Measurements from ENCODE around the gene NDUFS7. TPM values are rescaled to one million over a fixed set of nuclear protein-coding genes. Genes with fewer than 3 reads are reported as not detected.
A peak's percentile ranks its signal among the peaks of the same experiment; 100 is the strongest.
"Not testable (repeated sequence)": the region's sequence is repeated elsewhere in the genome, so short reads cannot be mapped to it uniquely, and the experiment has no call there.

The NDUFS7 gene
- total RNA-seq, 2 experiments from 2014 or later, result 107 to 109 TPM

- peaks cover 9% of the 10 kb centered on the region for H3K4me1 Mint-ChIP-seq
- H3K4me3 Mint-ChIP-seq, result no peak overlapping the region
- H3K27me3 Mint-ChIP-seq, result no peaks in the 10 kb centered on the region
- no peaks in the 10 kb centered on the region for H3K9me3 Mint-ChIP-seq
- H3K36me3 Mint-ChIP-seq (ENCODE audit: low read depth), result peaks cover 27% of the 10 kb centered on the region
- ChIA-PET CTCF (no interaction called here), POLR2A (no interaction called here)
- H3K27ac Mint-ChIP-seq, result no peak overlapping the region
- no peak for DNase-seq
Observed at GRCh38 chr19:1433119-1434039, 49.7 kb downstream of the NDUFS7 start.

DNA sequence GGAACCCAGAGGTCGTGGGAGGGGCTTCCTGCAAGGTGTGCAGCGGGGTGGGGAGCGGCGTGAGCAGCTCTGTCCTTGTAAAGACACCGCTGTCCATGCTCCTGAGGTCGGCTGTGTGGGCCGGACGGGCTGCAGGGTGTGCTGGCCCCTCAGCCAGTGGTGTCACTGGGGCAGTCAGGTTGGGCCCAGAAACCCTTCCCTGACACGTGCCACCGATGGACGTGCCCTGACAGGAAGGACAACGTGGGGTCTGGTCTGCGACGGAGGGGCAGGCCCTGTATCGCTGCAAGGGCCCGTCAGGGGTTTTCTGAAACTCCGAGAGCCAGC, 50.3 kb downstream of the NDUFS7 start:
- peaks cover 9% of the 10 kb centered on the region for H3K4me1 Mint-ChIP-seq
- no peak for DNase-seq
- peaks cover 30% of the 10 kb centered on the region for H3K36me3 Mint-ChIP-seq (ENCODE audit: low read depth)
- H3K9me3 Mint-ChIP-seq, result no peaks in the 10 kb centered on the region
- ChIA-PET CTCF (interaction anchor here (0.6 kb wide), 1 partner anchor 732 kb away, joined by 3 read pairs; no protein-coding TSS in a partner anchor), POLR2A (no interaction called here)
- no peaks in the 10 kb centered on the region for H3K27me3 Mint-ChIP-seq
- no peak overlapping the region for H3K27ac Mint-ChIP-seq
- no peak overlapping the region for H3K4me3 Mint-ChIP-seq

DNA sequence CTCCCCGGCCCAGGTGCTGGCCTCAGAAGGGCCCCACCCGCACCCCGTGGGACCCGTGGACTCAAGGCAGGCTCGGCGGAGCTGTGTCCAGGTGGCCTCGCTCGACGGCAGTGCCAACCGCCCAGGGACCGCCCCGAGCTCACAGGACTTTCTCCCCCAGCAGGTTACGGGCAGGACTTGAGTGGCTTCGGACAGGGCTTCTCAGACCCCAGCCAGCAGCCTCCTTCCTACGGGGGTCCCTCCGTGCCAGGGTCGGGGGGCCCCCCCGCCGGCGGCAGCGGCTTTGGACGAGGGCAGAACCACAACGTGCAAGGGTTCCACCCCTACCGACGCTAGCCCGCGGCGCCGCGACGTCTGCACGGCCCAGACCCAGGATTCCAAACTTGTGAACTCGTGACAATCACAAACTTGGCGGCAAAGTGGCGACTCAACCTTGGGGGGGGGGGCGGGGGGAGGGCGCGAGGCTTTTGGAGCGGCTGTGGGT, 50.9 kb downstream of the NDUFS7 start:
- no peak for DNase-seq
- H3K27ac Mint-ChIP-seq, result no peak overlapping the region
- H3K4me1 Mint-ChIP-seq, result peaks cover 10% of the 10 kb centered on the region
- no peaks in the 10 kb centered on the region for H3K9me3 Mint-ChIP-seq
- CTCF ChIA-PET, result interaction anchor here (0.6 to 1.1 kb wide), 2 partner anchors 10 to 731 kb away, joined by 3 read pairs; no protein-coding TSS in a partner anchor
- peaks cover 34% of the 10 kb centered on the region for H3K36me3 Mint-ChIP-seq (ENCODE audit: low read depth)
- H3K27me3 Mint-ChIP-seq, result no peaks in the 10 kb centered on the region
- POLR2A ChIA-PET, result no interaction called here
- H3K4me3 Mint-ChIP-seq, result no peak overlapping the region

DNA sequence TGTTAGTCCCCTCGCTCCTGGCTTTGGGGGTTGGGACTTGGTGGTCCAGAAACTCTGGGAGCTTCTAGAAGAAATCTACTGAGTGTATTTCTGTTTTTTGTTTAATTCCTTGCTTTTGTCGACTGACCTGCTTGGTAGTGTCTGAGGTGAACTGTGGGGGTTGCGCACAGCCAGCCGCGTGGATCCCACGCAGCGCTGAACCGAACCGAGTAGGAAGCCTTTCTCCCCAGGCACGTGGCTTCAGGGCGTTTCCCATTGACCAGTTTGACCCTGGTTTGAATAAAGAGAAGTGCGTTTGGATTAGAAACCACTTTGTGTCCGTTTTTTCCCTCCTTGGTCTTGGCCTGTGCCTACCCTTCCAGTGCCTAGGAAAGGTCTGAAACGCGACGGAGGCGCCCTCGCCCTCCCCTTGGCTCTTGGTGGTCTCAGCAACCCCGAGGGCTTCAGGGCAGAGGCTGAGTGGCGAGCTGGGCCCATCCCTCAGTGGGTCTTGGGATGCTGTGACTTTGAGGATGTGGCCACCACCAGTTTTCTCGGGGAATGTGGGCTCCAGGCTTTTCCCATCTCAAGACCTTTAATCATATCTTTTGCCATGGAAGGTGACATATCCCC, 51.8 kb downstream of the NDUFS7 start:
- POLR2A ChIA-PET, result no interaction called here
- CTCF ChIA-PET, result interaction anchor here (0.9 to 1.3 kb wide), 3 partner anchors 9 to 21 kb away, joined by 3 read pairs; no protein-coding TSS in a partner anchor
- no peaks in the 10 kb centered on the region for H3K9me3 Mint-ChIP-seq
- DNase-seq, result no peak
- no peak overlapping the region for H3K4me3 Mint-ChIP-seq
- no peaks in the 10 kb centered on the region for H3K27me3 Mint-ChIP-seq
- H3K4me1 Mint-ChIP-seq, result peaks cover 19% of the 10 kb centered on the region
- H3K27ac Mint-ChIP-seq, result no peak overlapping the region
- peaks cover 38% of the 10 kb centered on the region for H3K36me3 Mint-ChIP-seq (ENCODE audit: low read depth)

- no peaks in the 10 kb centered on the region for H3K9me3 Mint-ChIP-seq
- POLR2A ChIA-PET, result interaction anchor here (0.7 to 2.1 kb wide), 7 partner anchors 18 to 193 kb away, joined by 3 to 10 read pairs (median 3); partner anchors contain the start of gene CIRBP
- peaks cover 52% of the 10 kb centered on the region for H3K36me3 Mint-ChIP-seq (ENCODE audit: low read depth)
- H3K4me3 Mint-ChIP-seq, result no peak overlapping the region
- DNase-seq, result no peak
- no peaks in the 10 kb centered on the region for H3K27me3 Mint-ChIP-seq
- CTCF ChIA-PET, result interaction anchor here (0.8 to 1.1 kb wide), 2 partner anchors 23 to 193 kb away, joined by 4 to 5 read pairs; no protein-coding TSS in a partner anchor
- H3K27ac Mint-ChIP-seq, result peak overlapping the region; percentile 97
- H3K4me1 Mint-ChIP-seq, result peaks cover 37% of the 10 kb centered on the region
Observed at GRCh38 chr19:1437609-1438008, 53.9 kb downstream of the NDUFS7 start.

DNA sequence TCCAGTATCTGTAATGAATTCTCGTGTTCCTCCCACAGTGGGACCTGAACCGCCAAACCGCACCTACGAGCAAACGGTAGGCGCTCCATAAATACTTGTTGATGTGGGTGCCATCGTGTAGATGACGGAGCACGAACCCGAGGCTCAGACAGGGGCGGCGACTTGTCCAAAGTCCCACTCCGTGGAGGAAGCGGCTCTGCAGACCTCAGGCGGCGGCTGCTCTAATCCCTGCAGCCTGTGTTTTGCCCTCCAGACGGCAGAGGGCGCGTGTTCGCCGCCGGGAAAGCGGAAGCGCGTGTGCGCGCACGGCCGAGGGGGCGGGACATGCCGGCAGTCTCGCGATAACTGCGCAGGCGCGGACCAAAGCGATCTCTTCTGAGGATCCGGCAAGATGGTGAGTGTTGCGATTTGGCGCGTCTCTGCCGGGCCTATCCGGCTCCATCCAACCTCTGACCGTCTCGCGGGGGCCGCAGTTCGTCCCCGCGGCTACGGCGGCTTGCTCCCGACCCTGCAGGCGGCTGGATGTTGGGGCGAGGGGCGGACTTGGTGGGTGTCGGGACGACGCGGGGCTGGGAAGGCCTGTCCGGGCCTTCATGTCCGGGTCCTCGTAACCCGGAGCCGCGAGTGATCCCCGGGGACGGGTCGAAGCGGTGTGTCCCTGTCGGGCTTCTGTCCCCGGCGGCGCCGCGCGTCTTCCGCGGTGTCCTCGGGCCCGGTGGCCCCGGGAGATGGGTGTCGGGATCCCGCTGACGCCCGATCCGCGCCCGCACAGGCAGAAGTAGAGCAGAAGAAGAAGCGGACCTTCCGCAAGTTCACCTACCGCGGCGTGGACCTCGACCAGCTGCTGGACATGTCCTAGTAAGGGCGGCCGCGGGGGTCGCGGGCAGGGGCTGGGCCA, 54.6 kb downstream of the NDUFS7 start, which contains the start of gene RPS15:
Gene RPS15, plus strand, starts transcription at position 362 of the 898 bp plus-strand sequence. Its CDS starts 30 bp downstream, at position 392.
- ChIA-PET CTCF (interaction anchor here (0.8 to 1.1 kb wide), 2 partner anchors 24 to 194 kb away, joined by 4 to 5 read pairs; no protein-coding TSS in a partner anchor), POLR2A (interaction anchor here (0.7 to 2.1 kb wide), 8 partner anchors 22 to 194 kb away, joined by 3 to 10 read pairs (median 3); partner anchors contain the start of gene CIRBP)
- Mint-ChIP-seq H3K27ac (peak within 1 kb of the TSS; percentile 97), H3K4me3 (peak within 1 kb of the TSS; percentile 99), H3K36me3 (ENCODE audit: low read depth) (peaks cover 50% of the 10 kb centered on the region), H3K9me3 (no peaks in the 10 kb centered on the region), H3K4me1 (peaks cover 39% of the 10 kb centered on the region), H3K27me3 (no peaks in the 10 kb centered on the region)
- DNase-seq, result peak; percentile 96

DNA sequence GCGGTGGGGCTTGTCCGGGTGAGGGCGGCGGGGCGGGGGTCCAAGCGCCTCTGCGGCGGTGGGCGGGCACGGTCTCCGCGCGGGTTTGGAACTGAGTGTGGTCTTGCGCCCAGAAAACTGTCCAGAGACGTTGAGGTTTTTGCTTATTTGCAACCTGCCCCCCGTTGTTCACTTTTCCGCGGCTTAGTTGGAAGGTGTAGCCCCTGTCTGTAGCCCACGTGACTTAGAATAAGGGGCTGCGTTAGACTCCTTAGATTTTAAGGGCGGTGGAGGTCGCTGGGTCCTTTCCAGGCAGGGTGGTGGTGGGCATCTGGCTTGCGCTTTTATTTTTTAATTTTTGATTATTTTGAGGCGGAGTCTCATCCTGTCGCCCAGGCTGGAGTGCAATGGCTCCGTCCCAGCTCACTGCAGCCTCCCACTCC, 55.2 kb downstream of the NDUFS7 start:
- Mint-ChIP-seq H3K36me3 (ENCODE audit: low read depth) (peaks cover 50% of the 10 kb centered on the region), H3K9me3 (no peaks in the 10 kb centered on the region), H3K27ac (peak overlapping the region; percentile 88), H3K4me3 (peak overlapping the region; percentile 99), H3K27me3 (no peaks in the 10 kb centered on the region), H3K4me1 (peaks cover 39% of the 10 kb centered on the region)
- ChIA-PET POLR2A (interaction anchor here (1.0 to 1.1 kb wide), 2 partner anchors 26 to 30 kb away, joined by 3 read pairs; no protein-coding TSS in a partner anchor), CTCF (no interaction called here)
- no peak for DNase-seq

DNA sequence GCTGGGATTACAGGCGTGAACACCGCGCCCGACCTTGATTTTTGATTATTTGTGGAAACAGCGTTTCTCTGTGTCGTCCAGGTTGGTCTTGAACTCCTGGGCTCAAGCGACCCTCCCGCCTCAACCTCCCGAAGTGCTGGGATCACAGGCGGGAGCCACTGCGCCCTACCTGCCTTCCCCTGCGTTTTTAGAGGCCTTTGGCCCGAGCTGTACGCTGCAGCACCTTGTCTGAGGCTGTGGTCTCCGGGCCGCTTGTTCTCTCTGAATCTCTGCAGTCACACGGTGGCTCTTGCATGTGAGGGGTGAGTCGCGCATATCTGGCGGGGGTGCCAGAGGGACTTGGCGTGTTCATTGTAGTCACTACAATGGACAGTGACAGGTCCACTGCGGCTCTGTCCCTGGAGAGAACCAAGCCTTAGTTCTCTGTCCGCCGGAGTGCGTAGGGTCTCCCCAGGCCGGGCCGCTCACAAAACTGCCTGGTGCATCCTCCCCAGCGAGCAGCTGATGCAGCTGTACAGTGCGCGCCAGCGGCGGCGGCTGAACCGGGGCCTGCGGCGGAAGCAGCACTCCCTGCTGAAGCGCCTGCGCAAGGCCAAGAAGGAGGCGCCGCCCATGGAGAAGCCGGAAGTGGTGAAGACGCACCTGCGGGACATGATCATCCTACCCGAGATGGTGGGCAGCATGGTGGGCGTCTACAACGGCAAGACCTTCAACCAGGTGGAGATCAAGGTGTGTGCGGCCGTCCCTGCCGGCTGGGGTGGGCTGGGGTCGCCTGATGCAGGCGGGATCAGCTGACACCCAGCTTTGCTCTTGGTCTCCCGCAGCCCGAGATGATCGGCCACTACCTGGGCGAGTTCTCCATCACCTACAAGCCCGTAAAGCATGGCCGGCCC, 56.1 kb downstream of the NDUFS7 start:
- H3K27me3 Mint-ChIP-seq, H3K9me3 Mint-ChIP-seq, CTCF ChIA-PET: not testable (repeated sequence)
- Mint-ChIP-seq H3K4me3 (peak overlapping the region; percentile 99), H3K4me1 (peaks cover 44% of the 10 kb centered on the region), H3K36me3 (ENCODE audit: low read depth) (peaks cover 50% of the 10 kb centered on the region), H3K27ac (peak overlapping the region; percentile 88)
- DNase-seq, result peak; percentile 46
- POLR2A ChIA-PET, result interaction anchor here (1.0 to 1.4 kb wide), 3 partner anchors 26 to 31 kb away, joined by 3 to 4 read pairs (median 3); no protein-coding TSS in a partner anchor

DNA sequence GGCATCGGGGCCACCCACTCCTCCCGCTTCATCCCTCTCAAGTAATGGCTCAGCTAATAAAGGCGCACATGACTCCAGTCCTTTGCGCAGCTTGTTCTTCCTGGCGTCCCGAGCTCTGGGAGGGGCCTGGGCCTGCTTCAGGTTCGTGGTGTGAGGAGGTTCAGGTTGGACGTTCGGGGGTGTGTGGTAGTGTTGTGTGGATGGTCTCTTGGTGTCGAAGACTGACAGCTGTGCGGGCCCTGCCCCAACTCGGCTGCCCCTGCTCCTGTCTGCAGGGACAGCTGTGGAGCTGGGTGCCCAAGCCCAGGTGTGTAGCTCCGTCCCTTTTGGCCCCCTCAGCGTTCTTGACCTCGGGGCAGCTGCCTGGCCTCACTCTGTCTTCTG, 56.7 kb downstream of the NDUFS7 start:
- Mint-ChIP-seq H3K27ac (no peak overlapping the region), H3K36me3 (ENCODE audit: low read depth) (peaks cover 47% of the 10 kb centered on the region), H3K4me1 (peaks cover 51% of the 10 kb centered on the region), H3K4me3 (peak overlapping the region; percentile 99), H3K9me3 (no peaks in the 10 kb centered on the region), H3K27me3 (peaks cover 2% of the 10 kb centered on the region)
- ChIA-PET POLR2A (interaction anchor here (0.7 to 1.4 kb wide), 3 partner anchors 30 to 32 kb away, joined by 3 to 4 read pairs (median 3); no protein-coding TSS in a partner anchor), CTCF (no interaction called here)
- no peak for DNase-seq

GRCh38 chr19:1441022-1441426, 57.3 kb downstream of the NDUFS7 start:
- peaks cover 3% of the 10 kb centered on the region for H3K27me3 Mint-ChIP-seq
- ChIA-PET POLR2A (interaction anchor here (0.7 to 1.2 kb wide), 2 partner anchors 30 to 32 kb away, joined by 3 read pairs; no protein-coding TSS in a partner anchor), CTCF (no interaction called here)
- no peaks in the 10 kb centered on the region for H3K9me3 Mint-ChIP-seq
- H3K27ac Mint-ChIP-seq, result no peak overlapping the region
- peak overlapping the region; percentile 99 for H3K4me3 Mint-ChIP-seq
- H3K4me1 Mint-ChIP-seq, result peaks cover 52% of the 10 kb centered on the region
- peaks cover 43% of the 10 kb centered on the region for H3K36me3 Mint-ChIP-seq (ENCODE audit: low read depth)
- no peak for DNase-seq

DNA sequence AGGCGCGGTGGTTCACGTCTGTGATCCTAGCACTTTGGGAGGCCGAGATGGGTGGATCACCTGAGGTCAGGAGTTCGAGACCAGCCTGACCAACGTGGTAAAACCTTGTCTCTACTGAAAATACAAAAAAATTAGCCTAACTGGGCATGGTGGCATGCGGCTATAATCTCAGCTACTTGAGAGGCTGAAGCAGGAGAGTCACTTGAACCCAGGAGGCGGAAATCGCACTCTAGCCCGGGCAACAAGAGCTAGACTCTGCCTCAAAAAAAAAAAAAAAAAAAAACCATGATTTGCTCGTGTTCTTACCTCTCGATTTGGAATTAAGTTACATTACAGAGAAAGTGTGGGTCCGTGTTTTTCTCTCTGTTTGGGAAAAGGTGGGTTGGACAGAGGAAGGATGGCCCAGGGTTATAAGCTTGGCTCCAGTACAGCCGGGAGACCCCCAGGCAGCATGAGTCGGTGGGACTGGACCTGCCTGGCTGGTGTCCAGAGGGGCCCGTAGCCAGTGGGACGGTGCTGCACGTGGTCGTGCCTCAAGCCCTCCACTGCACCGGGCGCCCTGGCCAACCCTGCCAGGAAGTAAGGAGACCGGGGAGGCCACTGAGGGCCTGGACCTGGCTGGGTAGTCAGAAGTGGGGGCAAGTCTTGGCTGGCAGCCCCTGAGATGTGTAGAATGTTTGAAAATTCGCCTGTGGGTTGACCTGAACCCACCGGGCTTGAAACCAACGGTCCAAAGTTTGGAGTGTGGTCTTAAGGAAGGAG, 58.2 kb downstream of the NDUFS7 start:
- ChIA-PET CTCF (interaction anchor here (1.0 kb wide), 1 partner anchor 29 kb away, joined by 3 read pairs; no protein-coding TSS in a partner anchor), POLR2A (interaction anchor here (1.3 kb wide), 1 partner anchor 30 kb away, joined by 3 read pairs; no protein-coding TSS in a partner anchor)
- H3K27ac Mint-ChIP-seq, result no peak overlapping the region
- peaks cover 6% of the 10 kb centered on the region for H3K27me3 Mint-ChIP-seq
- H3K9me3 Mint-ChIP-seq, result no peaks in the 10 kb centered on the region
- peaks cover 43% of the 10 kb centered on the region for H3K36me3 Mint-ChIP-seq (ENCODE audit: low read depth)
- peaks cover 52% of the 10 kb centered on the region for H3K4me1 Mint-ChIP-seq
- no peak for DNase-seq
- no peak overlapping the region for H3K4me3 Mint-ChIP-seq
